Activated CD4-positive, alpha-beta T cell treated with anti-CD3 and anti-CD28 coated beads, Interleukin-2, amount 10 ng/mL, durations not matched to agents 24 days and 14 days (primary cell): ENCODE data around the gene IRGC. TPM values are rescaled to one million over a fixed set of nuclear protein-coding genes. Genes with fewer than 3 reads are reported as not detected.
"Not testable (repeated sequence)": the region's sequence is repeated elsewhere in the genome, so short reads cannot be mapped to it uniquely, and the experiment has no call there.

Source experiments
- DNase-seq: peaks from one replicate; pipeline ENCODE4 v3.0.0; 2022
- H3K27ac Mint-ChIP-seq: one replicate; pipeline ENCODE4 v1.8.0; 2022; ENCODE audit warnings: mild to moderate bottlenecking, mixed read lengths
- H3K27me3 Mint-ChIP-seq: one replicate; pipeline ENCODE4 v1.8.0; 2022; ENCODE audit warnings: mixed read lengths
- H3K36me3 Mint-ChIP-seq: one replicate; pipeline ENCODE4 v1.8.0; 2022; ENCODE audit warnings: low read depth, mild to moderate bottlenecking, mixed read lengths
- H3K4me1 Mint-ChIP-seq: one replicate; pipeline ENCODE4 v1.8.0; 2021; ENCODE audit warnings: mixed read lengths
- H3K4me3 Mint-ChIP-seq: one replicate; pipeline ENCODE4 v1.8.0; 2022; ENCODE audit warnings: mild to moderate bottlenecking, moderate library complexity, mixed read lengths
- H3K9me3 Mint-ChIP-seq: one replicate; pipeline ENCODE4 v1.8.0; 2021; ENCODE audit warnings: mixed read lengths
- intact Hi-C: fragments of 100-400 bp; cut with micrococcal nuclease; formaldehyde crosslinking; loops from one replicate; pipeline ENCODE4 v1.15.1; 2023
- total RNA-seq: library from RNA; stranded (reverse); gene quantifications from 2 replicates; pipeline ENCODE4 v1.2.3, GENCODE V29; 2022

Gene IRGC
- total RNA-seq, 1 donor from 2014 or later: not detected

- H3K4me3 Mint-ChIP-seq, intact Hi-C loops, H3K27ac Mint-ChIP-seq, H3K36me3 Mint-ChIP-seq, H3K27me3 Mint-ChIP-seq, H3K9me3 Mint-ChIP-seq, H3K4me1 Mint-ChIP-seq, DNase-seq: not testable (repeated sequence)
Measured at GRCh38 chr19:43682269-43682668, 33.6 kb upstream of the IRGC start.

GRCh38 chr19:43682824-43683661 is 32.8 kb upstream of the IRGC start:
- no peak overlapping the region for H3K27ac Mint-ChIP-seq
- H3K9me3 Mint-ChIP-seq: no peaks in the 10 kb centered on the region
- H3K27me3 Mint-ChIP-seq: no peaks in the 10 kb centered on the region
- no peak for DNase-seq
- H3K4me1 Mint-ChIP-seq: no peaks in the 10 kb centered on the region
- H3K36me3 Mint-ChIP-seq: no peaks in the 10 kb centered on the region
- intact Hi-C loops: no loop called here
- H3K4me3 Mint-ChIP-seq: no peak overlapping the region

GRCh38 chr19:43683905-43684304 is 32.0 kb upstream of the IRGC start:
- H3K9me3 Mint-ChIP-seq: no peaks in the 10 kb centered on the region
- DNase-seq: no peak
- no peak overlapping the region for H3K27ac Mint-ChIP-seq
- H3K27me3 Mint-ChIP-seq: no peaks in the 10 kb centered on the region
- intact Hi-C loops: no loop called here
- H3K4me1 Mint-ChIP-seq: no peaks in the 10 kb centered on the region
- no peaks in the 10 kb centered on the region for H3K36me3 Mint-ChIP-seq
- no peak overlapping the region for H3K4me3 Mint-ChIP-seq

DNA sequence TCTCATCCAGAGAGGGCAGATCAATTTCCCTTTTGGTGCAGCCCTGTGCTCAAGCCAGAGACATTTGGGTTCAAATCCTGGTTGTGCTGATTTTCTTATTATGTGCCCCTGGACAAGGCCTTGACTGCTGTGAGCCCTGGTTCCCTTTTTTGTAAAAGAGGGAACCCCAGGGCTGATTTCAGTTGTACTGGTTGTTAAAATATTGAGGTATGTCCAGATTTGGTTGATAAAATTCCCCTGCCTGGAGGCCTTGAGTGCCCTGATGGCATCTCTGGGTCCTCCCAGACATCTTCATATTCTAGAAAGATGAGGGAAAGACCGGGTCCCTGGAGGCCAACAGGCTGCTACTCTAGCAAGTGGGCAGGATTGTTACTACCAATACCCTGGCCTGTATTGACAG is 31.6 kb upstream of the IRGC start:
- H3K4me3 Mint-ChIP-seq: no peak overlapping the region
- no peaks in the 10 kb centered on the region for H3K27me3 Mint-ChIP-seq

DNA sequence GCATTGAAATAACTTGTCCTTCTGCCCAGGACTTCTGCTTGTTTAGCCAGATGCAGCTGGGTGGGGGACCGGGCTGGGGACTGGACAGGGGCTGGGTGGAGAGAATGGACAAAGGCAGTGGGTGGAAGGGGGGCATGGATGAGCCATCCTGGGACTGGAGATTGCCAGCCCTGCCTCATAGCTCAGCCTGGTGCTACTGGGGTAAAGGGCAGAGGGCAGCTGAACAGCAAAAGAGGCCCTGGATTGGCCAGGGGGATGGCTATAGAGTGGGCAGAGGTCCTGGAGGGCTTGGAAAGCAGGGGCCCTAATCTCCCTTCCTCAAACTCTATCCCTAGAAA is 28.2 kb upstream of the IRGC start:
- Mint-ChIP-seq H3K9me3 (peaks cover 8% of the 10 kb centered on the region), H3K27me3 (no peaks in the 10 kb centered on the region), H3K4me1 (no peaks in the 10 kb centered on the region), H3K27ac (no peak overlapping the region), H3K4me3 (no peak overlapping the region), H3K36me3 (peaks cover 2% of the 10 kb centered on the region)
- intact Hi-C loops: no loop called here
- no peak for DNase-seq

More for the DNA sequence above, 31.6 kb upstream of the IRGC start:
- H3K4me1 Mint-ChIP-seq: no peaks in the 10 kb centered on the region
- intact Hi-C loops: no loop called here
- no peak overlapping the region for H3K27ac Mint-ChIP-seq
- H3K36me3 Mint-ChIP-seq: no peaks in the 10 kb centered on the region
- no peaks in the 10 kb centered on the region for H3K9me3 Mint-ChIP-seq
- DNase-seq: no peak

DNA sequence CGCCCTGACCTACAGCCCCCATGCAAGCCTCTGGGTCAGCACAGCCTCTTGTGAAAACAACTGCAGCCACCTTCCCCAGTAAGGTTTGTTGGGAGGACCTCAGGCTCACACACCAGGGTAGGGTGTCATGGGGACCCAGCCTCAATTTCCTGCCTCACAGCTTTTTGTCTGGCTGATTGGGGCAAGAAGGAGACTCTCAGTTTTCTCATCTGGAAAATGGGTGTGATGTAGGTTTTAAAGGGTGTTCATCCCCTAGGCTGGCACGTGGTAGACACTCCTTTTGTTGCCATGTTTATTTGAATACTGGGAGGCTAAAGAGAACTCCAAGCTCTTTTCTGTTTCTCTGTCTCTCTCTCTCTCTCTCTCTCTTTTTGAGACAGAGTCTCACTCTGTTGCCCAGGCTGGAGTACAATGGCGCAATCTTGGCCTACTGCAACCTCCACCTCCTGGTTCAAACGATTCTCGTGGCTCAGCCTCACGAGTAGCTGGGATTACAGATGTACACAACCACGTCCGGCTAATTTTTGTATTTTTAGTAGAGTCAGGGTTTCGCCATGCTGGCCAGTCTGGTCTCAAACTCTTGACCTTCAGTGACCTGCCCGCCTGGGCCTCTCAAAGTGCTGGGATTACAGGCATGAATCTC is 27.7 kb upstream of the IRGC start:
- H3K4me3 Mint-ChIP-seq: no peak overlapping the region
- H3K4me1 Mint-ChIP-seq: no peaks in the 10 kb centered on the region
- intact Hi-C loops: no loop called here
- no peak overlapping the region for H3K27ac Mint-ChIP-seq
- H3K27me3 Mint-ChIP-seq: peaks cover 2% of the 10 kb centered on the region
- peaks cover 2% of the 10 kb centered on the region for H3K36me3 Mint-ChIP-seq
- no peak for DNase-seq
- peaks cover 11% of the 10 kb centered on the region for H3K9me3 Mint-ChIP-seq

GRCh38 chr19:43690444-43690843 is 25.4 kb upstream of the IRGC start:
- Mint-ChIP-seq H3K27ac (no peak overlapping the region), H3K4me1 (no peaks in the 10 kb centered on the region), H3K27me3 (peaks cover 6% of the 10 kb centered on the region), H3K36me3 (peaks cover 2% of the 10 kb centered on the region), H3K9me3 (peaks cover 11% of the 10 kb centered on the region), H3K4me3 (no peak overlapping the region)
- no peak for DNase-seq
- intact Hi-C loops: no loop called here

DNA sequence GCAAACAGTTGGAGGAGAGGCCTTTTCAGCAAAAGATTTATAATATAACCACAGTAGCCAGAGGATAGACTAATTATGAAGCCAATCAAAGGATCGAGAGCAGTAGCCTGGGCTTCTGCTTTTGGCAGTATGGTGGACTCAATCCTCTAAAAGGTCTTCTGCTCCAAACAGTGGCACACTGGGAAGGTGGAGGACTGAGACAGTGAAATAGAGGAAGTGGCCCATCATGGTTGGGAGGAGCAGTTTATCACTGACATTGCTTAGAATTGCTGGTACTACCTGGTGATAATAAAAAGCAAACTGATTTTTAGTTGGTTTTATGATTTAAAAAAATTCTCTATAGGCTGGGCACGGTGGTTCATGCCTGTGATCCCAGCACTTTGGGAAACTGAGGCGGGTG is 25.0 kb upstream of the IRGC start:
- intact Hi-C loops: no loop called here
- Mint-ChIP-seq H3K4me1 (no peaks in the 10 kb centered on the region), H3K27me3 (peaks cover 6% of the 10 kb centered on the region), H3K9me3 (peaks cover 11% of the 10 kb centered on the region), H3K4me3 (no peak overlapping the region), H3K27ac (no peak overlapping the region), H3K36me3 (peaks cover 2% of the 10 kb centered on the region)
- DNase-seq: no peak

DNA sequence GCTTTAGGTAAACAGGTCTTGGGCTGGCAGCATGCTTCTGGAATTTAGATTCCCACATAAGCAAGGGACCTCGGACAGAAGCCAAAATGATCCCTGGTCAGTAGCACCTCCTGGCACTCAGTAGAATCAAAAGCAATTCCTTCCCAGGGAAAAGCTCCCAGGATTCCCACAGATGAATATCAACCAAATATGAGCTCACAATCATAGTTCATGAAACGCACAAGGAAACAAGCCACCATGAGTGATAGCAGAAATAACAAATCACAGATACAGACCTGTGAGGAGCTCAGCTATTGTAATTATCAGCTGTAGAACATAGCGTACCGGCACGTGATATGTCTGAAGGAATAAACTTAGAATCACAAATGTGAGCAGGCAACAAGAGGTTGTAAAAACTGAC is 24.1 kb upstream of the IRGC start:
- peaks cover 6% of the 10 kb centered on the region for H3K27me3 Mint-ChIP-seq
- H3K4me1 Mint-ChIP-seq: no peaks in the 10 kb centered on the region
- peaks cover 11% of the 10 kb centered on the region for H3K9me3 Mint-ChIP-seq
- H3K36me3 Mint-ChIP-seq: peaks cover 2% of the 10 kb centered on the region
- no peak overlapping the region for H3K4me3 Mint-ChIP-seq
- H3K27ac Mint-ChIP-seq: no peak overlapping the region
- DNase-seq: no peak
- intact Hi-C loops: no loop called here

- intact Hi-C loops: no loop called here
- no peak for DNase-seq
- peaks cover 11% of the 10 kb centered on the region for H3K9me3 Mint-ChIP-seq
- no peak overlapping the region for H3K27ac Mint-ChIP-seq
- peaks cover 6% of the 10 kb centered on the region for H3K27me3 Mint-ChIP-seq
- no peaks in the 10 kb centered on the region for H3K4me1 Mint-ChIP-seq
- H3K4me3 Mint-ChIP-seq: no peak overlapping the region
- H3K36me3 Mint-ChIP-seq: peaks cover 2% of the 10 kb centered on the region
Measured at GRCh38 chr19:43692385-43692784, 23.5 kb upstream of the IRGC start.

GRCh38 chr19:43692877-43693276 is 23.0 kb upstream of the IRGC start:
- no peak for DNase-seq
- peaks cover 2% of the 10 kb centered on the region for H3K36me3 Mint-ChIP-seq
- H3K9me3 Mint-ChIP-seq: peaks cover 11% of the 10 kb centered on the region
- H3K4me1 Mint-ChIP-seq: no peaks in the 10 kb centered on the region
- H3K27me3 Mint-ChIP-seq: peaks cover 9% of the 10 kb centered on the region
- intact Hi-C loops: no loop called here
- H3K4me3 Mint-ChIP-seq: no peak overlapping the region
- no peak overlapping the region for H3K27ac Mint-ChIP-seq

- H3K4me3 Mint-ChIP-seq: no peak overlapping the region
- peaks cover 2% of the 10 kb centered on the region for H3K36me3 Mint-ChIP-seq
- peaks cover 11% of the 10 kb centered on the region for H3K9me3 Mint-ChIP-seq
- H3K4me1 Mint-ChIP-seq: no peaks in the 10 kb centered on the region
- no peak for DNase-seq
- intact Hi-C loops: no loop called here
- H3K27me3 Mint-ChIP-seq: peaks cover 12% of the 10 kb centered on the region
- H3K27ac Mint-ChIP-seq: no peak overlapping the region
Measured at GRCh38 chr19:43694553-43694952, 21.3 kb upstream of the IRGC start.

- intact Hi-C loops: no loop called here
- DNase-seq: no peak
- no peak overlapping the region for H3K27ac Mint-ChIP-seq
Measured at GRCh38 chr19:43695985-43696704, 19.7 kb upstream of the IRGC start.

GRCh38 chr19:43697295-43697694 is 18.6 kb upstream of the IRGC start:
- Mint-ChIP-seq H3K27ac (no peak overlapping the region), H3K4me3 (no peak overlapping the region), H3K9me3 (peaks cover 8% of the 10 kb centered on the region), H3K36me3 (peaks cover 2% of the 10 kb centered on the region), H3K4me1 (peaks cover 18% of the 10 kb centered on the region), H3K27me3 (peaks cover 18% of the 10 kb centered on the region)
- intact Hi-C loops: no loop called here
- DNase-seq: no peak

More at GRCh38 chr19:43695985-43696704, 19.7 kb upstream of the IRGC start:
- no peak overlapping the region for H3K4me3 Mint-ChIP-seq
- H3K4me1 Mint-ChIP-seq: peaks cover 14% of the 10 kb centered on the region
- H3K27me3 Mint-ChIP-seq: peaks cover 18% of the 10 kb centered on the region
- H3K9me3 Mint-ChIP-seq: peaks cover 11% of the 10 kb centered on the region
- H3K36me3 Mint-ChIP-seq: peaks cover 2% of the 10 kb centered on the region
